Right renal cortex interstitium (tissue), 3 donors: ENCODE results near the gene PRKCA. TPM values are rescaled to one million over a fixed set of nuclear protein-coding genes. Genes with fewer than 3 reads are reported as not detected.
"Not testable (repeated sequence)": the region's sequence is repeated elsewhere in the genome, so short reads cannot be mapped to it uniquely, and the experiment has no call there.

Experiments
- DNase-seq, 3 donors: peaks; one replicate each; pipeline ENCODE4 v3.0.0-alpha.2; 2013; ENCODE audit warnings: low read depth in 3 of 3, low spot score in 2 of 3
- polyA plus RNA-seq, 3 donors: library from polyadenylated mRNA; unstranded; fragments of 120-200 nt; gene quantifications; one replicate each; pipeline ENCODE4 v1.2.1, GENCODE V29; 2013; ENCODE audit not compliant: insufficient read length in 3 of 3

Gene PRKCA
- polyA plus RNA-seq, 3 donors, result 22.8 to 24.1 (median 23.8) TPM

DNA sequence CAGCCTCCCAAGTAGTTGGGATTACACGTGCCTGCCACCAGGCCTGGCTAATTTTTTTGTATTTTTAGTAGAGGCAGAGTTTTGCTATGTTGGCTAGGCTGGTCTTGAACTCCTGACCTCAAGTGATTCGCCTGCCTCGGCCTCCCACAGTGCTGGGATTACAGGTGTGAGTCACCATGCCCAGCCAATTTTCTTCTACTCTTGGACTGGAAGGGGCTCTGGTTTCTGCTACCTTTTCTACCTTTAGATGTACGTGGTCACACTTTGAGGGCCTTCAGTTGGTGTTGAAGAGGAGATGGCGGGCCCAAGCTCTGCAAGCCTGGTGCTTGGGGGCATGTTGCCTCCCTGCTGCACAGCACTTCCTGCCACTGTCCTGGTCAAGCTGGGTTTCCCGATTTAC, 173.6 kb downstream of the PRKCA start:
- DNase-seq, result no peak

DNA sequence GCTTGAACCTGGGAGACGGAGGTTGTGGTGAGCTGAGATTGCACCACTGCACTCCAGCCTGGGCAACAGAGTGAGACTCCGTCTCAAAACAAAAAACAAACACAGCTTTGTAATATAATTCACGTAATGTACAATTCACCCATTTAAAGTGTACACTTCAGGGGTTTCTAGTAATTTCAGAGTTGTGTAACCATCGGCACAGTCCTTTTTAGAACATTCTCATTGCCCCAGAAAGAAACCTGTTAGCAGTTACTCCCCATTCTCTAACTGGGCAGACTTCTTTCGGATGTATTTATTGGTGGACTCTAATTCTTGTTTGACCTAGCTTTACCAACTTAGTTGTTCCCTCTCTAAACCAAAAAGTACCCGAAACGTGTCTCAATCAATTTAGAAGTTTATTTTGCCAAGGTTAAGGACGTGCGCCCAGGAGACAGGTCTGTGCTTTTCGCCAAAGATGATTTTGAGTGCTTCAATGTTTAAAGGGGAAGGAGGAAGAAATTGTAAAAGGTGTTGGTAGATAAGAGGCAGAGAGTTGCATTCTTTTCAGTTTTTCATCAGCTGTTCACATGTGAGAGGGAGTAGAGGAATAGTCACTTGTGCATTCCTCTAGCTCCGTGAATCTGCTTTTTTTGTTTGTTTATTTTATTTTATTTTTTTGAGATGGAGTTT, 175.3 kb downstream of the PRKCA start:
- DNase-seq, result no peak

DNA sequence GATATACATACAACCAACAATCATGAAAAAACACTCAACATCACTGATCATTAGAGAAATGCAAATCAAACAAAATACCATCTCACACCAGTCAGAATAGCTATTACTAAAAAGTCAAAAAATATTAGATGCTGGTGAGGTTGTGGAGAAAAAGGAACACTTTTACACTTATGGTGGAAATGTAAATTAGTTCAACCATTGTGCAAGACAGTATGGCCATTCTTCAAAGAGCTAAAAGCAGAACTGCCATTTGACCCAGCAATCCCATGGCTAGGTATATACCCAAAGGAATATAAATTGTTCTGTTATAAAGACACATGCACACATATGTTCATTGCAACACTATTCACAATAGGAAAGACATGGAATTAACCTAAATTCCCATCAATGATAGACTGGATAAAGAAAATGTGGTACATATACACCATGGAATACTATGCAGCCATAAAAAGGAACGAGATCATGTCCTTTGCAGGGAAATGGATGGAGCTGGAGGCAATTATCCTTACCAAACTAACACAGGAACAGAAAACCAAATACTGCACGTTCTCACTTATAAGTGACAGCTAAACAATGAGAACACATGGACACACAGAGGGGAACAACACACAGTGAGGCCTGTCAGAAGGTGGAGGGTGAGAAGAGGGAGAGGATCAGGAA, 176.9 kb downstream of the PRKCA start:
- not testable (repeated sequence) for DNase-seq

GRCh38 chr17:66480243-66480642, 177.8 kb downstream of the PRKCA start:
- no peak for DNase-seq

- DNase-seq, result no peak
Measured at GRCh38 chr17:66480802-66481201, 178.4 kb downstream of the PRKCA start.

- no peak for DNase-seq
Measured at GRCh38 chr17:66481271-66481670, 178.9 kb downstream of the PRKCA start.

- DNase-seq, result no peak
Measured at GRCh38 chr17:66483906-66484305, 181.5 kb downstream of the PRKCA start.

DNA sequence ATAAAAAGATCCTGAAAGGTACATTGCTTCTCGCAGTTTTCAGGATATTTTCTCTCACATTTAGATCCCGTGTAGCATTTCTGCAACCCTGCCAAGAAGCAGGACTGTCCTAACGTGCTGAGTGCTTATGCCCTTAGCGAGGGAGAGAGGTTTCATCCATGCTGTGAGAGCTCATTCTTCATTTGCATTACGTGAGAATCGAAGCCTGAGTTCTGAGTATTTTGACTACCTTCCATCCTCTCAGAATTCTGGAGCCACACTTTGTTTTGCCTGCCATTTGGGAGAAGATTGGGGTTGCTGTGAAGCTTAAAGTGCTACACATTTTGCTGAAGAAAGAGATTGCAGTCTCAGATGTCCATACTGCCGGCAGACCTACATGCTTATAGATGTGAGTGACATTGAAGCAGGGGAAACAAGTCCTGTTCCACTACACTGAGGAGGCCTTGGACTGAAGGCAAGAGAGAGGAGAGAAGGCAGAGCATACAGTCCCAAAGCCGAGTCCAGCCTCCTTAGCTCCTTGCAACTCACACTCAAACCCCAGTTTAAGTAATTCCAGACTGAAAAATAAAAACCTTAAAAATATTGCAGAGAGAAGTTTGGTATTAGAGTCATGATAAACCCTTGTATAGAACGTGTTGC, 183.0 kb downstream of the PRKCA start:
- no peak for DNase-seq

GRCh38 chr17:66487121-66487520, 184.7 kb downstream of the PRKCA start:
- no peak for DNase-seq

GRCh38 chr17:66487981-66488468, 185.6 kb downstream of the PRKCA start:
- DNase-seq, result no peak

GRCh38 chr17:66488864-66489263, 186.5 kb downstream of the PRKCA start:
- DNase-seq, result no peak

- DNase-seq, result not testable (repeated sequence)
Measured at GRCh38 chr17:66489576-66489975, 187.2 kb downstream of the PRKCA start.

DNA sequence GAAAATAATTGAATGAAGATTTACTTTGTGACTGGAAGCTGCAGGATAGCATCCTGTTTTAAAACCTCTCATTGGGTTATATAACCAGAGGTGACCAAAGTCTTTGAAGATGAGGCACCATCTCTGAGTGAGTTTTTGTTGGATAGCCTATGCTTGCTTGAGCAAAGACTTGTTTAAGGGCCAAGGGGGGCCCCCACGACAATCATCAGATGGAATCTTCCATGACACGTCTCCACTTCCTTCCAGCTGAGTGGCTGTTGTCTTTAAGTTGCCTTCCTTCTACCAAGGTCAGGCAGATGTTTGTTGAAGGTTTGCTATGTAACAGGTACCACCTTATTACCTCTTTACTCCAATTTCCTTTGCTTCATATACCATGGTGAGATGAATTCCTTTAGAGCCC, 188.8 kb downstream of the PRKCA start:
- DNase-seq, result no peak

DNA sequence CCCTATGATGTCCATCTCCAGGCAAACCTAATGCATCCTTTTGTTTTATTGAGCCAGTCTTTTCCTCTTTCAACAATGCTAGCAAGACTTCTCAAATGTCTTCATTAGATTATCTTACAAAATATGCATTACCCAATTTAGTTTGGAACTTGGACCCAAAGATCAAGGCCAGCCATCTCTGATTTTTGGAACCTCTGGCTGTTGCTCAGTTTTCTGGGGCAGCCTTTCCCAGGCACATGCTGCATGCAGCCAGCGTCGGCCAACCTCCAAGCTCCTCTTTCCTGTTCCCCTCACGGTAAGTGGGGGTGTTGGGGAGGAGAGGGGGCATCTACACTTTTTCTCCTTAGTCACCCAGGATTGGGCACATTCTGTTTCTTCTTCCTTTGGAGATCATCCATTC, 189.3 kb downstream of the PRKCA start:
- no peak for DNase-seq

DNA sequence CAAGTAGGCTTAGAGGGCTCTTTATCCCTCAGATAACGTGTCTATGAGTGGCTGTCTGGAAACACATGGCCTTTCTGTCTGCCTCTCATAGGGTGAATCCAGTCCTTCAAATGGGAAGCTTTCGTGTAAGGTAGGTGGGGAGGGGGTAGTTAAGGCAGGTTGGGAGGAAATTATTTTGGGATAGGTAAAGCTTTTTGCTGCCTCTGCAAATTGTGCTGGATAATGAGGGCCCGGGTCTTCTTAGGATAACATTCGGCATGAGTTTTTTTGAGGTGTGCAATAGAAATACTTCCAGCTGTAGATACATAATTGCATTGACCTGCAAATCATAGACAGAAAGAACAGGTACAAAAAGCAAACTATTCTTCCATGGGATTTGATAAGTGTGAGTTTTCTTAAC, 189.7 kb downstream of the PRKCA start:
- no peak for DNase-seq

DNA sequence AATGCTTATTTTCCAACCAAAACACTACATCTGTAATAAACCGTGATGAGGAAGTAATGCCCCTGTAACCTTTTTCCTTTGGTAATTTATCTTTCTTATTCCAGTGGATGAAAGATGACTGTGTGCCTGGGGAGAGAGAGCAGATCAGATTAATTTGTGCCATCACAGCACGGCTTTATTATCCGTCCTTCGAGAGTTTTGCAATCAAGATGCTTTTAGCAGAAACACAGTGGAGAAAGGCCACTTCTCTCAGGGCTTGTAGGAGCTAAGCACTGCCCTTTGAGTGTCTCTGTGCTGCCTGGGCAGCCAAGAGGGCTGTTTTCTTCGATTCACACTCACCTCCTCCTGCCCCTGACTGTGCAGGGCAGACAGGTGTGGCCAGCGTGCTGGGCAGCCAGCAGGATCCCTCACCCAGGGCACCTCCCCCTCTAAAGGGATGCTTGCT, 190.2 kb downstream of the PRKCA start:
- DNase-seq, result no peak

GRCh38 chr17:66493283-66494019, 191.0 kb downstream of the PRKCA start:
- no peak for DNase-seq

DNA sequence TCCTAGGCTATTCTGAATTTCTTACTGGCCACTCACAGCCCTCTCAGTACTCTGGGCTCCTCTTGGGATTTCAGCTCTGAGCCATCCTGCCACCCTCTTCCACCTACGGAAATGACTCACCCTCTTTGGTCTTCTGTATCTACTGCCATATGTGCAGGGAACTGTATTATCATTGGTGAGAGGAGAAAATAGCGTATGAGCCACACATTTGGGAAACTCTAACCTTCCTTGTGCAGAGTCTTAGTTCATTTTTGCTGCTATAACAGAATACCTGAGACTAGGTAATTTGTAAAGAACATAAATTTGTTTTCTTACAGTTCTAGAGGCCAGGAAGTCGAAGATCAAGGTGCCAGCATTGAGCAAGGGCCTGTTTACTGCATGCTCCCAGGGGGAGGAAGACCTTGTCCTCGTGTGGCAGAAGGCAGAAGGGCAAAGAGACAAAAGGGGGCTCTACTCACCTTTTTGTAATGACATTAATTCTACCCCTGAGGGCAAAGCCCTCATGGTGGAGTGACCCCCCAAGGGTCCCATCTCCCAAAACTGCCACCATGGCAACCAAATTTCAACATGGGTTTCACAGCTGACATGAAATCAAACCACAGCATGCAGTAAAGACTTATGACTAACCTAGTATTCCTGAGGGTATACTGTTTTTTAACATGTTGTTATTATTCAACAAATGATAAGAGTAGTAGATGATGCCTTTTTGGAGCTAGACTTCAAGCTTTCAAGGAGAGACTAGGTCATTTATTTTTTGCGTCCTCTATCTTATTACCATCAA, 191.8 kb downstream of the PRKCA start:
- no peak for DNase-seq

DNA sequence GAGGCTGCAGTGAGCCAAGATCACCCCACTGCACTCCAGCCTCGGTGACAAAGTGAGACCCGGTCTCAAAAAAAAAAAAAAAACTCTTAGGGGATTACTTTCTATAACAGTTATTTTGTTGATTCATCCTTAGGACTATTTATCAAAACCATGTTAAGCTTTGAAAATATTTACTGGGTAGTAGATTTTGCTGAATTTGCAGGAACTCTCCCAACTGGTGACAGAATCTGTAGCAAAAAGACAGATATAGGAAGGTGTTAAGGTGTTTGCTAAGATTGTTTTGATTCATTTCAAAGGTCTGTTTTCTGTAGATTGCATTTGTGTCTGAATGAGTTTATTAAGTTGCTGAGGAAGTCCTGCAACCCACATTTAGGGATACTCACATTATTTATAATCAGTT, 192.6 kb downstream of the PRKCA start:
- no peak for DNase-seq

- no peak for DNase-seq
Measured at GRCh38 chr17:66496306-66496705, 193.9 kb downstream of the PRKCA start.
